H1 (cell line): ENCODE data around the gene ST8SIA5.

Experiments
- BRCA1 ChIP-seq: IDR thresholded peaks from 2 replicates; pipeline ENCODE4 v1.6.1; 2012; ENCODE audit warnings: low read depth, low read length, improper control_type of control experiment
- CTCF ChIP-seq, 3 experiments: IDR thresholded peaks; 1 replicate in 2 of 3; 2 replicates in 1 of 3; pipeline versions ENCODE4 v1.5.1 to v1.6.1; 2011; ENCODE audit warnings: low read length in 3 of 3, mild to moderate bottlenecking in 3 of 3, inconsistent platforms in 2 of 3, low read depth in 1 of 3, moderate library complexity in 1 of 3; ENCODE audit not compliant: insufficient read depth in 1 of 3; ENCODE audit errors: control extremely low read depth in 1 of 3
- EP300 ChIP-seq, 2 experiments: IDR thresholded peaks; 1 replicate in 1 of 2; 2 replicates in 1 of 2; pipeline ENCODE4 v1.6.1; 2011 to 2012; ENCODE audit warnings: low read depth in 2 of 2, low read length in 2 of 2, mild to moderate bottlenecking in 2 of 2, borderline replicate concordance in 1 of 2, inconsistent platforms in 1 of 2, moderate library complexity in 1 of 2
- GABPA ChIP-seq: IDR thresholded peaks from 2 replicates; pipeline ENCODE4 v1.6.1; 2011; ENCODE audit warnings: mild to moderate bottlenecking, low read length, moderate library complexity, borderline replicate concordance; ENCODE audit not compliant: insufficient read depth
- JUND ChIP-seq: IDR thresholded peaks from 2 replicates; pipeline ENCODE4 v1.6.1; 2011; ENCODE audit warnings: mild to moderate bottlenecking, improper control_type of control experiment, low read length
- TF ChIP-seq, protein P1 (sequence below): IDR thresholded peaks from 2 replicates; pipeline ENCODE4 v1.6.1; 2012; ENCODE audit warnings: inconsistent platforms

DNA sequence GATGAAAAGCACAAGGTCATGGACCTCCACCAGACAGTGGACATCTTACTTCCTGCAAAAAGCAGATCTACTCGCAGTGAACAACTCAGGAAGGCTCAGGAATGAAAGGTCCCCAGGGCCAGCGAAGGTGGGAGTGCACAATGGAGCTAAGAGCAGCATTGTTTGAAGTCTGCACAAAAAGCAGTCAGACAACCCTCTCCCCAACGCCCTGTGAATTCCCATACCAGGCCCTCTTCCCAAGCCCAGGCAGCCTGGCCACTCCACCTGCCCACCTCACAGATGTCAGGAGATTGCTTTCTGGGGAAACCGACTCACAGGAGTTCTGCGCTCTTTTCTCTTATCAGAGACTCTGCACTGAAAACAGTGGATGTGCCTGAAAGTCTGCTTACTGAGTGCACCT, 34.8 kb downstream of the ST8SIA5 start:
- TF ChIP-seq JUND (no peak), CTCF (IDR thresholded peaks at IDR 0.05; ENCODE audit: control extremely low read depth in 1 of 3, insufficient read depth in 1 of 3, low read depth in 1 of 3, low read length in 3 of 3) (no peak), GABPA (no peak), EP300 (IDR thresholded peaks at IDR 0.05; ENCODE audit: borderline replicate concordance in 1 of 2, low read depth in 2 of 2, low read length in 2 of 2) (no peak), BRCA1 (no peak)
- TF ChIP-seq, protein P1, sequence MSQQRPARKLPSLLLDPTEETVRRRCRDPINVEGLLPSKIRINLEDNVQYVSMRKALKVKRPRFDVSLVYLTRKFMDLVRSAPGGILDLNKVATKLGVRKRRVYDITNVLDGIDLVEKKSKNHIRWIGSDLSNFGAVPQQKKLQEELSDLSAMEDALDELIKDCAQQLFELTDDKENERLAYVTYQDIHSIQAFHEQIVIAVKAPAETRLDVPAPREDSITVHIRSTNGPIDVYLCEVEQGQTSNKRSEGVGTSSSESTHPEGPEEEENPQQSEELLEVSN, result no peak
